ENCODE measurements around the gene OR1I1.
"Not testable (repeated sequence)": the region's sequence is repeated elsewhere in the genome, so short reads cannot be mapped to it uniquely, and the experiment has no call there.

Gene OR1I1

GRCh38 chr19:15096223-15096622 is 14.2 kb downstream of the OR1I1 start:
- Histone ChIP-seq H3K27me3 (ENCODE audit: low read length) (no peaks in the 10 kb centered on the region), H3K36me3 (ENCODE audit: low read length) (no peaks in the 10 kb centered on the region), H3K4me2 (ENCODE audit: low read depth, low read length, poor library complexity, severe bottlenecking) (no peak overlapping the region), H2AFZ (ENCODE audit: low read depth, low read length, severe bottlenecking) (no peak overlapping the region), H3K9me2 (replicated peaks; ENCODE audit: insufficient read depth, low read length) (no peaks in the 10 kb centered on the region), H3K27ac (ENCODE audit: low read depth, low read length) (no peak overlapping the region), H3K4me3 (ENCODE audit: insufficient read depth, low read length, poor library complexity, severe bottlenecking) (no peak overlapping the region), H4K20me1 (ENCODE audit: low read depth, low read length) (no peaks in the 10 kb centered on the region), H3K79me2 (ENCODE audit: insufficient read depth, low read length) (no peaks in the 10 kb centered on the region), H3K9ac (ENCODE audit: low read length) (no peak overlapping the region), H3K9me3 (ENCODE audit: insufficient read depth, low read length) (no peaks in the 10 kb centered on the region), H3F3A (ENCODE audit: insufficient read depth) (no peaks in the 10 kb centered on the region)
- TF ChIP-seq CTCF (IDR thresholded peaks at IDR 0.05; ENCODE audit: insufficient read depth, low read length, poor library complexity, severe bottlenecking) (no peak), EZH2phosphoT487 (conservative IDR thresholded peaks at IDR 0.05; ENCODE audit: low read length) (no peak)

- not testable (repeated sequence) for H3K9me3 ChIP-seq (ENCODE audit: insufficient read depth, low read length); H3K36me3 ChIP-seq (ENCODE audit: low read length); H3K9ac ChIP-seq (ENCODE audit: low read length); H4K20me1 ChIP-seq (ENCODE audit: low read depth, low read length); H3K4me2 ChIP-seq (ENCODE audit: low read depth, low read length, poor library complexity, severe bottlenecking); H3K9me2 ChIP-seq (replicated peaks; ENCODE audit: insufficient read depth, low read length); H3K79me2 ChIP-seq (ENCODE audit: insufficient read depth, low read length); H3K4me3 ChIP-seq (ENCODE audit: insufficient read depth, low read length, poor library complexity, severe bottlenecking); H2AFZ ChIP-seq (ENCODE audit: low read depth, low read length, severe bottlenecking); H3K27me3 ChIP-seq (ENCODE audit: low read length); H3F3A ChIP-seq (ENCODE audit: insufficient read depth); H3K27ac ChIP-seq (ENCODE audit: low read depth, low read length)
These were observed 16.0 kb downstream of the OR1I1 start for GRCh38 chr19:15097980-15098379.

- Histone ChIP-seq H2AFZ (ENCODE audit: low read depth, low read length, severe bottlenecking) (no peak overlapping the region), H3K79me2 (ENCODE audit: insufficient read depth, low read length) (no peaks in the 10 kb centered on the region), H4K20me1 (ENCODE audit: low read depth, low read length) (no peaks in the 10 kb centered on the region), H3F3A (ENCODE audit: insufficient read depth) (no peaks in the 10 kb centered on the region), H3K27ac (ENCODE audit: low read depth, low read length) (no peak overlapping the region), H3K36me3 (ENCODE audit: low read length) (no peaks in the 10 kb centered on the region), H3K27me3 (ENCODE audit: low read length) (no peaks in the 10 kb centered on the region), H3K4me3 (ENCODE audit: insufficient read depth, low read length, poor library complexity, severe bottlenecking) (no peak overlapping the region), H3K9me2 (replicated peaks; ENCODE audit: insufficient read depth, low read length) (no peaks in the 10 kb centered on the region), H3K9ac (ENCODE audit: low read length) (no peak overlapping the region), H3K9me3 (ENCODE audit: insufficient read depth, low read length) (no peaks in the 10 kb centered on the region), H3K4me2 (ENCODE audit: low read depth, low read length, poor library complexity, severe bottlenecking) (no peak overlapping the region)
- no peak for TF ChIP-seq CTCF (IDR thresholded peaks at IDR 0.05; ENCODE audit: insufficient read depth, low read length, poor library complexity, severe bottlenecking)
- no peak for TF ChIP-seq EZH2phosphoT487 (conservative IDR thresholded peaks at IDR 0.05; ENCODE audit: low read length)
These were observed 16.4 kb downstream of the OR1I1 start for GRCh38 chr19:15098460-15098859.

- Histone ChIP-seq H3K9ac (ENCODE audit: low read length) (no peak overlapping the region), H3K27ac (ENCODE audit: low read depth, low read length) (no peak overlapping the region), H3K9me2 (replicated peaks; ENCODE audit: insufficient read depth, low read length) (no peaks in the 10 kb centered on the region), H2AFZ (ENCODE audit: low read depth, low read length, severe bottlenecking) (no peak overlapping the region), H3K79me2 (ENCODE audit: insufficient read depth, low read length) (no peaks in the 10 kb centered on the region), H3F3A (ENCODE audit: insufficient read depth) (no peaks in the 10 kb centered on the region), H3K36me3 (ENCODE audit: low read length) (no peaks in the 10 kb centered on the region), H3K4me2 (ENCODE audit: low read depth, low read length, poor library complexity, severe bottlenecking) (no peak overlapping the region), H3K27me3 (ENCODE audit: low read length) (no peaks in the 10 kb centered on the region), H3K4me3 (ENCODE audit: insufficient read depth, low read length, poor library complexity, severe bottlenecking) (no peak overlapping the region), H3K9me3 (ENCODE audit: insufficient read depth, low read length) (no peaks in the 10 kb centered on the region), H4K20me1 (ENCODE audit: low read depth, low read length) (no peaks in the 10 kb centered on the region)
- TF ChIP-seq EZH2phosphoT487 (conservative IDR thresholded peaks at IDR 0.05; ENCODE audit: low read length): no peak
- no peak for TF ChIP-seq CTCF (IDR thresholded peaks at IDR 0.05; ENCODE audit: insufficient read depth, low read length, poor library complexity, severe bottlenecking)
These were observed 17.1 kb downstream of the OR1I1 start for GRCh38 chr19:15099017-15099582.

All from SU-DHL-6 (cell line).